H1 (cell line): ENCODE data around the gene AFTPH. TPM values are rescaled to one million over a fixed set of nuclear protein-coding genes. Genes with fewer than 3 reads are reported as not detected.

Experiments used
- CTCF ChIA-PET: fragments of 300-600 bp; sonication (Branson Sonifier 250); formaldehyde crosslinking; loops from one replicate; lab custom pipeline; 2021; ENCODE audit not compliant: partially characterized antibody; lab: Charles Lee
- POLR2A ChIA-PET: fragments of 300-600 bp; sonication (Branson Sonifier 250); formaldehyde crosslinking; loops from one replicate; lab custom pipeline; 2021; ENCODE audit warnings: inconsistent platforms; ENCODE audit not compliant: partially characterized antibody; lab: Charles Lee
- DNase-seq, 2 experiments: peaks; one replicate each; pipeline versions ENCODE4 v3.0.0 to v3.0.0-alpha.2; 2010 to 2022; ENCODE audit warnings: low spot score in 2 of 2, low read depth in 1 of 2, mixed read lengths in 1 of 2
- FAIRE-seq: peaks from 2 replicates; lab custom pipeline; 2011; peaks lifted over from hg19 to GRCh38; lab: Jason Lieb, UNC
- H2AFZ ChIP-seq: 2 replicates; pipeline ENCODE4 v1.8.1; 2012; ENCODE audit warnings: low read length, inconsistent platforms
- H2AK5ac ChIP-seq: 2 replicates; pipeline ENCODE4 v1.6.1; 2013; ENCODE audit warnings: low read depth, low read length
- H2BK120ac ChIP-seq: replicated peaks from 2 replicates; pipeline ENCODE3; 2013; ENCODE audit warnings: low read depth, low read length, inconsistent platforms
- H2BK12ac ChIP-seq: 2 replicates; pipeline ENCODE4 v1.6.1; 2013; ENCODE audit warnings: low read depth, low read length
- H2BK15ac ChIP-seq: 2 replicates; pipeline ENCODE4 v1.6.1; 2013; ENCODE audit warnings: low read length
- H2BK20ac ChIP-seq: 2 replicates; pipeline ENCODE4 v1.6.1; 2013; ENCODE audit warnings: low read length
- H2BK5ac ChIP-seq: 2 replicates; pipeline ENCODE4 v1.6.1; 2013; ENCODE audit warnings: low read depth, low read length
- H3K14ac ChIP-seq: 2 replicates; pipeline ENCODE4 v1.6.1; 2013; ENCODE audit warnings: inconsistent platforms; ENCODE audit not compliant: insufficient read length
- H3K18ac ChIP-seq: 2 replicates; pipeline ENCODE4 v1.6.1; 2013; ENCODE audit warnings: low read length; ENCODE audit errors: extremely low read depth
- H3K23ac ChIP-seq: 2 replicates; pipeline ENCODE4 v1.6.1; 2013; ENCODE audit warnings: inconsistent platforms; ENCODE audit not compliant: insufficient read length
- H3K23me2 ChIP-seq: 2 replicates; pipeline ENCODE4 v1.6.1; 2013; ENCODE audit warnings: low read depth, low read length
- H3K27ac ChIP-seq: 2 replicates; pipeline ENCODE4 v1.6.1; 2011; ENCODE audit warnings: low read depth, low read length, inconsistent platforms
- H3K27me3 ChIP-seq, 4 experiments: replicated peaks in 1 of 4; 1 replicate in 1 of 4; 2 replicates in 3 of 4; pipeline versions ENCODE4 v1.6.1 to v1.8.1; 2011 to 2013; ENCODE audit warnings: low read length in 3 of 4, mild to moderate bottlenecking in 3 of 4, inconsistent platforms in 2 of 4, mixed read lengths in 2 of 4, moderate library complexity in 1 of 4; ENCODE audit not compliant: control insufficient read depth in 3 of 4, insufficient read depth in 3 of 4; ENCODE audit errors: extremely low read depth in 1 of 4
- H3K36me3 ChIP-seq, 4 experiments: 2 replicates each; pipeline versions ENCODE4 v1.6.1 to v1.8.1; 2011 to 2013; ENCODE audit warnings: mild to moderate bottlenecking in 4 of 4, low read length in 3 of 4, moderate library complexity in 2 of 4, control low read depth in 1 of 4, inconsistent platforms in 1 of 4; ENCODE audit not compliant: insufficient read depth in 4 of 4, control insufficient read depth in 2 of 4
- H3K4ac ChIP-seq: replicated peaks from 2 replicates; pipeline ENCODE3; 2013; ENCODE audit warnings: low read length, low read depth, mixed read lengths, inconsistent platforms; ENCODE audit not compliant: insufficient read length
- H3K4me1 ChIP-seq, 4 experiments: replicated peaks in 1 of 4; 1 replicate in 1 of 4; 2 replicates in 3 of 4; pipeline versions ENCODE4 v1.6.1 to v1.8.1; 2011 to 2013; ENCODE audit warnings: low read length in 3 of 4, inconsistent platforms in 2 of 4, mixed read lengths in 1 of 4; ENCODE audit not compliant: insufficient read depth in 4 of 4, control insufficient read depth in 3 of 4
- H3K4me2 ChIP-seq, 2 experiments: 2 replicates each; pipeline versions ENCODE4 v1.6.1 to v1.8.1; 2011 to 2013; ENCODE audit warnings: low read depth in 2 of 2, low read length in 2 of 2, control low read depth in 1 of 2, inconsistent platforms in 1 of 2, mild to moderate bottlenecking in 1 of 2; ENCODE audit not compliant: insufficient read depth in 1 of 2
- H3K4me3 ChIP-seq, 4 experiments: fragments of 200-600, 300-600 bp in 1 of 4; sonication (generic), shearing (Covaris generic), sonication (Bioruptor Twin) in 1 of 4; 2 replicates each; pipeline versions ENCODE4 v1.5.1 to v1.8.1; 2011 to 2016; ENCODE audit warnings: low read length in 4 of 4, low read depth in 3 of 4, control low read depth in 2 of 4, inconsistent platforms in 2 of 4, mild to moderate bottlenecking in 2 of 4, mixed read lengths in 1 of 4, moderate library complexity in 1 of 4; ENCODE audit not compliant: insufficient read depth in 2 of 4; ENCODE audit errors: extremely low read depth in 1 of 4
- H3K56ac ChIP-seq: replicated peaks from 2 replicates; pipeline ENCODE3; 2013; ENCODE audit warnings: low read depth, mild to moderate bottlenecking, mixed read lengths, low read length, inconsistent platforms; ENCODE audit not compliant: insufficient read length
- H3K79me1 ChIP-seq: 2 replicates; pipeline ENCODE4 v1.6.1; 2013; ENCODE audit warnings: low read depth, low read length, control low read depth
- H3K79me2 ChIP-seq, 2 experiments: 2 replicates each; pipeline versions ENCODE4 v1.6.1 to v1.8.1; 2012 to 2013; ENCODE audit warnings: low read length in 2 of 2, mild to moderate bottlenecking in 2 of 2, inconsistent platforms in 1 of 2; ENCODE audit not compliant: insufficient read depth in 2 of 2, control insufficient read depth in 1 of 2
- H3K9ac ChIP-seq, 4 experiments: replicated peaks in 1 of 4; 1 replicate in 1 of 4; 2 replicates in 3 of 4; pipeline versions ENCODE4 v1.6.1 to v1.8.1; 2011 to 2013; ENCODE audit warnings: low read depth in 3 of 4, low read length in 3 of 4, control low read depth in 2 of 4, mild to moderate bottlenecking in 2 of 4, moderate library complexity in 2 of 4, inconsistent platforms in 1 of 4; ENCODE audit errors: extremely low read depth in 1 of 4
- H3K9me3 ChIP-seq, 2 experiments: 2 replicates each; pipeline versions ENCODE4 v1.6.1 to v1.8.1; 2012 to 2013; ENCODE audit warnings: mild to moderate bottlenecking in 2 of 2, moderate library complexity in 2 of 2, control low read depth in 1 of 2, inconsistent platforms in 1 of 2, low read depth in 1 of 2, low read length in 1 of 2, mixed read lengths in 1 of 2; ENCODE audit not compliant: insufficient read depth in 2 of 2
- H4K20me1 ChIP-seq, 2 experiments: replicated peaks in 1 of 2; 2 replicates each; pipeline versions ENCODE3 to v1.8.1; 2011 to 2013; ENCODE audit warnings: inconsistent platforms in 2 of 2, low read length in 2 of 2, mild to moderate bottlenecking in 1 of 2; ENCODE audit not compliant: insufficient read depth in 2 of 2, control insufficient read depth in 1 of 2
- H4K5ac ChIP-seq: 2 replicates; pipeline ENCODE4 v1.6.1; 2013; ENCODE audit warnings: low read length, low read depth, mixed read lengths, inconsistent platforms; ENCODE audit not compliant: insufficient read length
- H4K8ac ChIP-seq: 2 replicates; pipeline ENCODE4 v1.8.0; 2013; ENCODE audit warnings: mild to moderate bottlenecking, moderate library complexity, low read length, inconsistent platforms; ENCODE audit not compliant: insufficient read depth; ENCODE audit errors: extremely low read depth
- H4K91ac ChIP-seq: replicated peaks from 2 replicates; pipeline ENCODE3; 2013; ENCODE audit warnings: low read length, mixed read lengths, inconsistent platforms; ENCODE audit not compliant: insufficient read length
- BACH1 ChIP-seq: IDR thresholded peaks from 2 replicates; pipeline ENCODE4 v1.6.1; 2012; ENCODE audit warnings: low read length, improper control_type of control experiment
- BRCA1 ChIP-seq: IDR thresholded peaks from 2 replicates; pipeline ENCODE4 v1.6.1; 2012; ENCODE audit warnings: low read depth, low read length, improper control_type of control experiment
- RNF2 ChIP-seq: fragments of 200-900, 300-1000 bp; sonication (generic); IDR thresholded peaks from 2 replicates; pipeline ENCODE4 v1.7.1; 2016; ENCODE audit warnings: borderline replicate concordance, low read depth, mild to moderate bottlenecking, antibody characterized with exemption, low read length; ENCODE audit not compliant: poor library complexity, severe bottlenecking; ENCODE audit errors: missing control alignments
- SP4 ChIP-seq: IDR thresholded peaks from 2 replicates; pipeline ENCODE4 v1.6.1; 2012; ENCODE audit warnings: low read length, inconsistent platforms
- WGBS, 2 experiments: shearing (Covaris generic) in 1 of 2; methylation state at CpG; one replicate each; pipeline versions ENCODE4 v1.1.6 to v1.1.7; 2013 to 2015; ENCODE audit warnings: low lambda C conversion rate in 2 of 2, mixed read lengths in 2 of 2, inconsistent platforms in 1 of 2, low coverage in 1 of 2, missing lambda C conversion rate in 1 of 2; ENCODE audit not compliant: insufficient replicate concordance in 2 of 2, insufficient coverage in 1 of 2, insufficient read length in 1 of 2; ENCODE audit errors: extremely low coverage in 1 of 2, missing lambda C conversion rate in 1 of 2; 5-methylcytosine and 5-hydroxymethylcytosine counted together
- polyA plus RNA-seq, 7 experiments: library from polyadenylated mRNA; depleted of rRNA in 3 of 7; stranded (reverse) in 5 of 7; unstranded in 2 of 7; fragments of >200 nt in 5 of 7; fragments of 200-250 nt in 2 of 7; gene quantifications; 1 replicate in 5 of 7; 2 replicates in 1 of 7; 4 replicates in 1 of 7; pipeline versions ENCODE4 v1.2.1 to v1.2.3, GENCODE V29; 2011 to 2013; ENCODE audit warnings: missing spikeins in 2 of 7, mixed read lengths in 2 of 7
- total RNA-seq: library from RNA; stranded (reverse); fragmentation: NEBNext Ultra II Directional; extraction: Animal tissue kit (Norgen Biotek cat#: 25700); gene quantifications from 2 replicates; pipeline ENCODE4 v1.2.1, GENCODE V29; 2021

AFTPH gene
- total and polyA plus RNA-seq, 2 of the 8 experiments (the other 6 are each of a cell fraction or from before 2014, with no cell fraction given) = 7.3 to 15.0 TPM

GRCh38 chr2:64491426-64491825 is 32.7 kb upstream of the AFTPH start:
- no peak overlapping the region for H3K18ac ChIP-seq
- no peak overlapping the region for H4K5ac ChIP-seq
- no peak overlapping the region for H2AK5ac ChIP-seq
- H2BK12ac ChIP-seq = no peak overlapping the region
- no peaks in the 10 kb centered on the region for H3K36me3 ChIP-seq
- peaks cover 0 to 3% (median 0%) of the 10 kb centered on the region in 4 experiments; a peak in 1 of 7 replicates for H3K27me3 ChIP-seq
- H3K9me3 ChIP-seq = no peaks in the 10 kb centered on the region
- whole genome bisulfite sequencing, 2 experiments = 95% methylated on average over 4 of the region's 4 CpGs; no CpG with 5 or more reads in 1 of the 2 experiments
- H3K4me3 ChIP-seq = no peak overlapping the region
- no peak overlapping the region for H3K56ac ChIP-seq
- H3K23ac ChIP-seq = no peak overlapping the region
- no peak overlapping the region for H2AFZ ChIP-seq
- H3K4me2 ChIP-seq = no peak overlapping the region
- H3K23me2 ChIP-seq = no peaks in the 10 kb centered on the region
- POLR2A ChIA-PET = no interaction called here
- H4K20me1 ChIP-seq = no peaks in the 10 kb centered on the region
- H3K79me1 ChIP-seq = no peaks in the 10 kb centered on the region
- CTCF ChIA-PET = interaction anchor here (0.9 to 13.1 kb wide), 6 partner anchors 10 to 437 kb away, joined by 3 to 214 read pairs (median 4); no protein-coding TSS in a partner anchor
- H3K4ac ChIP-seq = no peak overlapping the region
- FAIRE-seq (no peak), DNase-seq (peak in 1 of 2 experiments; percentile 35)
- H3K14ac ChIP-seq = no peak overlapping the region
- H3K27ac ChIP-seq = no peak overlapping the region
- no peaks in the 10 kb centered on the region; a peak in 1 of 4 replicates for H3K79me2 ChIP-seq
- no peak overlapping the region for H2BK15ac ChIP-seq
- peaks cover 5 to 15% (median 11%) of the 10 kb centered on the region in 4 experiments for H3K4me1 ChIP-seq
- no peak overlapping the region for H4K91ac ChIP-seq
- no peak overlapping the region for H2BK5ac ChIP-seq
- H2BK20ac ChIP-seq = no peak overlapping the region
- H4K8ac ChIP-seq = no peak overlapping the region
- H3K9ac ChIP-seq = no peak overlapping the region
- no peak overlapping the region for H2BK120ac ChIP-seq
- TF ChIP-seq BRCA1 = no peak
- no peak for TF ChIP-seq BACH1
- no peak for TF ChIP-seq SP4
- TF ChIP-seq RNF2 = no peak
